Measurements from ENCODE around the gene HAGH. TPM values are rescaled to one million over a fixed set of nuclear protein-coding genes. Genes with fewer than 3 reads are reported as not detected.

The HAGH gene
- total RNA-seq, 1 experiment from 2014 or later: 48.1 TPM

GRCh38 chr16:1809281-1809801 lies 17.3 kb downstream of the HAGH start:
- Histone ChIP-seq H3K27me3 (replicated peaks; ENCODE audit: control insufficient read depth, insufficient read depth, low read length) (no peaks in the 10 kb centered on the region), H3K4me3 (ENCODE audit: low read depth, low read length) (no peak overlapping the region), H3K9me3 (no peaks in the 10 kb centered on the region), H3K4me1 (no peaks in the 10 kb centered on the region), H3K36me3 (ENCODE audit: control insufficient read depth, insufficient read depth, low read length) (no peaks in the 10 kb centered on the region)
- TF ChIP-seq, protein P1, sequence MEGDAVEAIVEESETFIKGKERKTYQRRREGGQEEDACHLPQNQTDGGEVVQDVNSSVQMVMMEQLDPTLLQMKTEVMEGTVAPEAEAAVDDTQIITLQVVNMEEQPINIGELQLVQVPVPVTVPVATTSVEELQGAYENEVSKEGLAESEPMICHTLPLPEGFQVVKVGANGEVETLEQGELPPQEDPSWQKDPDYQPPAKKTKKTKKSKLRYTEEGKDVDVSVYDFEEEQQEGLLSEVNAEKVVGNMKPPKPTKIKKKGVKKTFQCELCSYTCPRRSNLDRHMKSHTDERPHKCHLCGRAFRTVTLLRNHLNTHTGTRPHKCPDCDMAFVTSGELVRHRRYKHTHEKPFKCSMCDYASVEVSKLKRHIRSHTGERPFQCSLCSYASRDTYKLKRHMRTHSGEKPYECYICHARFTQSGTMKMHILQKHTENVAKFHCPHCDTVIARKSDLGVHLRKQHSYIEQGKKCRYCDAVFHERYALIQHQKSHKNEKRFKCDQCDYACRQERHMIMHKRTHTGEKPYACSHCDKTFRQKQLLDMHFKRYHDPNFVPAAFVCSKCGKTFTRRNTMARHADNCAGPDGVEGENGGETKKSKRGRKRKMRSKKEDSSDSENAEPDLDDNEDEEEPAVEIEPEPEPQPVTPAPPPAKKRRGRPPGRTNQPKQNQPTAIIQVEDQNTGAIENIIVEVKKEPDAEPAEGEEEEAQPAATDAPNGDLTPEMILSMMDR (IDR thresholded peaks at IDR 0.05; ENCODE audit: insufficient read depth in 1 of 2, low read depth in 1 of 2, low read length in 1 of 2, severe bottlenecking in 1 of 2, unreplicated experiment in 1 of 2): no peak
- no peak overlapping the region for H3K27ac Mint-ChIP-seq (ENCODE audit: unreplicated experiment)
- POLR2A ChIA-PET: no interaction called here
- no peak for DNase-seq
- BruUV-seq (replicated peaks): no TSS peak
- no peak overlapping the region for H3K4me3 Mint-ChIP-seq (ENCODE audit: unreplicated experiment)
- H3K27me3 Mint-ChIP-seq (ENCODE audit: insufficient read depth, unreplicated experiment): no peaks in the 10 kb centered on the region
- intact Hi-C loops (cut with micrococcal nuclease; ENCODE audit: unreplicated experiment): no loop called here
- CTCF ChIA-PET: no interaction called here
- H3K36me3 Mint-ChIP-seq (ENCODE audit: insufficient read depth, unreplicated experiment): peaks cover 6% of the 10 kb centered on the region
- H3K4me1 Mint-ChIP-seq (ENCODE audit: low read depth, unreplicated experiment): no peaks in the 10 kb centered on the region
- H3K9me3 Mint-ChIP-seq (ENCODE audit: unreplicated experiment): no peaks in the 10 kb centered on the region

- Mint-ChIP-seq H3K4me1 (ENCODE audit: low read depth, unreplicated experiment) (no peaks in the 10 kb centered on the region), H3K9me3 (ENCODE audit: unreplicated experiment) (no peaks in the 10 kb centered on the region), H3K27me3 (ENCODE audit: insufficient read depth, unreplicated experiment) (no peaks in the 10 kb centered on the region), H3K4me3 (ENCODE audit: unreplicated experiment) (no peak overlapping the region), H3K36me3 (ENCODE audit: insufficient read depth, unreplicated experiment) (peaks cover 11% of the 10 kb centered on the region), H3K27ac (ENCODE audit: unreplicated experiment) (no peak overlapping the region)
- H3K36me3 ChIP-seq (ENCODE audit: control insufficient read depth, insufficient read depth, low read length): no peaks in the 10 kb centered on the region
- no TSS peak for BruUV-seq (replicated peaks)
- H3K9me3 ChIP-seq: no peaks in the 10 kb centered on the region
- no peak for DNase-seq
- CTCF ChIA-PET: no interaction called here
- intact Hi-C loops (cut with micrococcal nuclease; ENCODE audit: unreplicated experiment): no loop called here
- TF ChIP-seq, protein P1 (IDR thresholded peaks at IDR 0.05; ENCODE audit: insufficient read depth in 1 of 2, low read depth in 1 of 2, low read length in 1 of 2, severe bottlenecking in 1 of 2, unreplicated experiment in 1 of 2): no peak
- H3K4me1 ChIP-seq: no peaks in the 10 kb centered on the region
- no peaks in the 10 kb centered on the region for H3K27me3 ChIP-seq (replicated peaks; ENCODE audit: control insufficient read depth, insufficient read depth, low read length)
- no peak overlapping the region for H3K4me3 ChIP-seq (ENCODE audit: low read depth, low read length)
- POLR2A ChIA-PET: no interaction called here
Measured at GRCh38 chr16:1808691-1809090, 17.9 kb downstream of the HAGH start.

- Histone ChIP-seq H3K27me3 (replicated peaks; ENCODE audit: control insufficient read depth, insufficient read depth, low read length) (no peaks in the 10 kb centered on the region), H3K4me1 (no peaks in the 10 kb centered on the region), H3K36me3 (ENCODE audit: control insufficient read depth, insufficient read depth, low read length) (no peaks in the 10 kb centered on the region), H3K4me3 (ENCODE audit: low read depth, low read length) (no peak overlapping the region), H3K9me3 (no peaks in the 10 kb centered on the region)
- Mint-ChIP-seq H3K36me3 (ENCODE audit: insufficient read depth, unreplicated experiment) (peaks cover 5% of the 10 kb centered on the region), H3K9me3 (ENCODE audit: unreplicated experiment) (no peaks in the 10 kb centered on the region), H3K27me3 (ENCODE audit: insufficient read depth, unreplicated experiment) (no peaks in the 10 kb centered on the region), H3K4me1 (ENCODE audit: low read depth, unreplicated experiment) (no peaks in the 10 kb centered on the region), H3K4me3 (ENCODE audit: unreplicated experiment) (no peak overlapping the region), H3K27ac (ENCODE audit: unreplicated experiment) (no peak overlapping the region)
- intact Hi-C loops (cut with micrococcal nuclease; ENCODE audit: unreplicated experiment): no loop called here
- no TSS peak for BruUV-seq (replicated peaks)
- TF ChIP-seq, protein P1 (IDR thresholded peaks at IDR 0.05; ENCODE audit: insufficient read depth in 1 of 2, low read depth in 1 of 2, low read length in 1 of 2, severe bottlenecking in 1 of 2, unreplicated experiment in 1 of 2): no peak
- no peak for DNase-seq
- ChIA-PET POLR2A (no interaction called here), CTCF (no interaction called here)
Measured at GRCh38 chr16:1807626-1808025, 19.0 kb downstream of the HAGH start.

Data from Caco-2 (cell line).